ENCODE results near the gene KCNA10. TPM values are rescaled to one million over a fixed set of nuclear protein-coding genes. Genes with fewer than 3 reads are reported as not detected.

KCNA10 gene
- total RNA-seq, 2 donors from 2014 or later, result not detected

GRCh38 chr1:110547017-110547416 is 28.0 kb upstream of the KCNA10 start:
- no peaks in the 10 kb centered on the region for H3K4me1 Mint-ChIP-seq (ENCODE audit: low read depth in 2 of 2)
- no peaks in the 10 kb centered on the region for H3K9me3 Mint-ChIP-seq
- DNase-seq (ENCODE audit: low spot score) (no peak), ATAC-seq (no peak)
- no peak overlapping the region for H3K27ac Mint-ChIP-seq
- peaks cover 24 to 26% of the 10 kb centered on the region in 2 donors for H3K27me3 Mint-ChIP-seq
- no peak overlapping the region for H3K4me3 Mint-ChIP-seq
- H3K36me3 Mint-ChIP-seq, result no peaks in the 10 kb centered on the region

GRCh38 chr1:110545492-110545891 is 26.5 kb upstream of the KCNA10 start:
- Mint-ChIP-seq H3K9me3 (no peaks in the 10 kb centered on the region), H3K36me3 (no peaks in the 10 kb centered on the region), H3K27me3 (peaks cover 24 to 26% of the 10 kb centered on the region in 2 donors), H3K4me3 (no peak overlapping the region), H3K27ac (no peak overlapping the region), H3K4me1 (ENCODE audit: low read depth in 2 of 2) (no peaks in the 10 kb centered on the region)
- ATAC-seq (no peak), DNase-seq (ENCODE audit: low spot score) (no peak)

GRCh38 chr1:110544753-110545152 is 25.8 kb upstream of the KCNA10 start:
- Mint-ChIP-seq H3K27me3 (peaks cover 24 to 26% of the 10 kb centered on the region in 2 donors), H3K4me3 (no peak overlapping the region), H3K27ac (no peak overlapping the region), H3K36me3 (no peaks in the 10 kb centered on the region), H3K9me3 (no peaks in the 10 kb centered on the region), H3K4me1 (ENCODE audit: low read depth in 2 of 2) (no peaks in the 10 kb centered on the region)
- ATAC-seq (no peak), DNase-seq (ENCODE audit: low spot score) (no peak)

GRCh38 chr1:110542725-110543124 is 23.8 kb upstream of the KCNA10 start:
- no peak overlapping the region for H3K4me3 Mint-ChIP-seq

GRCh38 chr1:110541906-110542395 is 23.0 kb upstream of the KCNA10 start:
- Mint-ChIP-seq H3K4me1 (ENCODE audit: low read depth in 2 of 2) (no peaks in the 10 kb centered on the region), H3K27me3 (peaks cover 22 to 25% of the 10 kb centered on the region in 2 donors), H3K27ac (no peak overlapping the region), H3K36me3 (no peaks in the 10 kb centered on the region), H3K4me3 (no peak overlapping the region), H3K9me3 (no peaks in the 10 kb centered on the region)
- ATAC-seq, result no peak
- DNase-seq (ENCODE audit: low spot score), result no peak

More at GRCh38 chr1:110542725-110543124, 23.8 kb upstream of the KCNA10 start:
- DNase-seq (ENCODE audit: low spot score) (no peak), ATAC-seq (no peak)
- peaks cover 22 to 26% of the 10 kb centered on the region in 2 donors for H3K27me3 Mint-ChIP-seq
- no peaks in the 10 kb centered on the region for H3K36me3 Mint-ChIP-seq
- H3K27ac Mint-ChIP-seq, result no peak overlapping the region
- H3K4me1 Mint-ChIP-seq (ENCODE audit: low read depth in 2 of 2), result no peaks in the 10 kb centered on the region
- H3K9me3 Mint-ChIP-seq, result no peaks in the 10 kb centered on the region

- no peaks in the 10 kb centered on the region for H3K4me1 Mint-ChIP-seq (ENCODE audit: low read depth in 2 of 2)
- H3K27ac Mint-ChIP-seq, result no peak overlapping the region
- no peaks in the 10 kb centered on the region for H3K36me3 Mint-ChIP-seq
- peaks cover 15 to 16% of the 10 kb centered on the region in 2 donors for H3K27me3 Mint-ChIP-seq
- H3K9me3 Mint-ChIP-seq, result no peaks in the 10 kb centered on the region
- DNase-seq (ENCODE audit: low spot score) (no peak), ATAC-seq (no peak)
- no peak overlapping the region for H3K4me3 Mint-ChIP-seq
Observed at GRCh38 chr1:110540891-110541685, 22.1 kb upstream of the KCNA10 start.

GRCh38 chr1:110538921-110539320 is 19.9 kb upstream of the KCNA10 start:
- no peak for DNase-seq (ENCODE audit: low spot score)
- peaks cover 0 to 11% of the 10 kb centered on the region in 2 donors for H3K27me3 Mint-ChIP-seq
- H3K36me3 Mint-ChIP-seq, result no peaks in the 10 kb centered on the region
- no peak overlapping the region for H3K4me3 Mint-ChIP-seq
- H3K4me1 Mint-ChIP-seq (ENCODE audit: low read depth in 2 of 2), result no peaks in the 10 kb centered on the region
- ATAC-seq, result no peak
- no peak overlapping the region for H3K27ac Mint-ChIP-seq
- no peaks in the 10 kb centered on the region for H3K9me3 Mint-ChIP-seq

GRCh38 chr1:110538075-110538474 is 19.1 kb upstream of the KCNA10 start:
- Mint-ChIP-seq H3K36me3 (no peaks in the 10 kb centered on the region), H3K4me3 (no peak overlapping the region), H3K4me1 (ENCODE audit: low read depth in 2 of 2) (no peaks in the 10 kb centered on the region), H3K27ac (no peak overlapping the region), H3K9me3 (no peaks in the 10 kb centered on the region), H3K27me3 (peaks cover 0 to 8% of the 10 kb centered on the region in 2 donors)
- DNase-seq (ENCODE audit: low spot score) (no peak), ATAC-seq (no peak)

- ATAC-seq, result no peak
- Mint-ChIP-seq H3K36me3 (no peaks in the 10 kb centered on the region), H3K27ac (no peak overlapping the region), H3K9me3 (no peaks in the 10 kb centered on the region), H3K4me1 (ENCODE audit: low read depth in 2 of 2) (no peaks in the 10 kb centered on the region), H3K27me3 (peaks cover 0 to 11% of the 10 kb centered on the region in 2 donors), H3K4me3 (no peak overlapping the region)
- no peak for DNase-seq (ENCODE audit: low spot score)
Observed at GRCh38 chr1:110535985-110536384, 17.0 kb upstream of the KCNA10 start.

- no peaks in the 10 kb centered on the region for H3K36me3 Mint-ChIP-seq
- no peaks in the 10 kb centered on the region for H3K4me1 Mint-ChIP-seq (ENCODE audit: low read depth in 2 of 2)
- H3K9me3 Mint-ChIP-seq, result no peaks in the 10 kb centered on the region
- peaks cover 8 to 18% of the 10 kb centered on the region in 2 donors for H3K27me3 Mint-ChIP-seq
- H3K4me3 Mint-ChIP-seq, result no peak overlapping the region
- H3K27ac Mint-ChIP-seq, result no peak overlapping the region
- DNase-seq (ENCODE audit: low spot score) (no peak), ATAC-seq (no peak)
Observed at GRCh38 chr1:110533230-110533629, 14.3 kb upstream of the KCNA10 start.

GRCh38 chr1:110529011-110529410 is 10.0 kb upstream of the KCNA10 start:
- no peak for ATAC-seq
- Mint-ChIP-seq H3K9me3 (no peaks in the 10 kb centered on the region), H3K36me3 (no peaks in the 10 kb centered on the region), H3K27ac (no peak overlapping the region), H3K27me3 (peaks cover 21 to 24% of the 10 kb centered on the region in 2 donors), H3K4me1 (ENCODE audit: low read depth in 2 of 2) (peaks cover 0 to 3% of the 10 kb centered on the region in 2 donors), H3K4me3 (no peak overlapping the region)
- DNase-seq (ENCODE audit: low spot score), result no peak

- ATAC-seq, result no peak
- H3K4me3 Mint-ChIP-seq, result no peak overlapping the region
- H3K27me3 Mint-ChIP-seq, result peaks cover 24 to 47% of the 10 kb centered on the region in 2 donors
Observed at GRCh38 chr1:110526201-110526780, 7.3 kb upstream of the KCNA10 start.

GRCh38 chr1:110525249-110525595 is 6.2 kb upstream of the KCNA10 start:
- H3K27me3 Mint-ChIP-seq, result peaks cover 24 to 50% of the 10 kb centered on the region in 2 donors
- ATAC-seq (no peak), DNase-seq (ENCODE audit: low spot score) (no peak)
- H3K36me3 Mint-ChIP-seq, result no peaks in the 10 kb centered on the region
- peaks cover 0 to 3% of the 10 kb centered on the region in 2 donors for H3K4me1 Mint-ChIP-seq (ENCODE audit: low read depth in 2 of 2)
- no peaks in the 10 kb centered on the region for H3K9me3 Mint-ChIP-seq
- H3K27ac Mint-ChIP-seq, result no peak overlapping the region
- no peak overlapping the region for H3K4me3 Mint-ChIP-seq

More at GRCh38 chr1:110526201-110526780, 7.3 kb upstream of the KCNA10 start:
- Mint-ChIP-seq H3K4me1 (ENCODE audit: low read depth in 2 of 2) (peaks cover 0 to 3% of the 10 kb centered on the region in 2 donors), H3K36me3 (no peaks in the 10 kb centered on the region), H3K9me3 (no peaks in the 10 kb centered on the region), H3K27ac (no peak overlapping the region)
- DNase-seq (ENCODE audit: low spot score), result no peak
